ENCODE measurements around the gene LIPJ.

DNA sequence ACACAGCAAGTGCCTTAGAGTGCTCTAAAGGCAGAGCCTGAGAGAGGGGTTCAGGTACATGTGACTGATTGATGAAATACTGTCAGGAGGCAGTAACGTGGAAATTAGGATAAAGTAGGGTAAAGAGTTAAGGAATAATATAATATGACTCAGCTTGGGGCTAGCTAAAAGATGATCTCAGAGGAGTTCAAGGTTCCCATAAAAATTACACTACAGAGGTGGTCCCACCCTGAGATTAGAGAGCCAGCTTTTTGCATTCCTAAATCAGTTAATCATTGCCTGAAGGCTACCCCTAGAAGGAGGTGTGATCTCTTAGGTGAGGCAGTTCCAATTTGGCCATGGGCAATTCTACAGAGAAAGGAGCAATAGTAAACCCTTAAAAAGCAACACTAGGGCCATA, 5.8 kb downstream of the LIPJ start:
- TF ChIP-seq, protein P1, sequence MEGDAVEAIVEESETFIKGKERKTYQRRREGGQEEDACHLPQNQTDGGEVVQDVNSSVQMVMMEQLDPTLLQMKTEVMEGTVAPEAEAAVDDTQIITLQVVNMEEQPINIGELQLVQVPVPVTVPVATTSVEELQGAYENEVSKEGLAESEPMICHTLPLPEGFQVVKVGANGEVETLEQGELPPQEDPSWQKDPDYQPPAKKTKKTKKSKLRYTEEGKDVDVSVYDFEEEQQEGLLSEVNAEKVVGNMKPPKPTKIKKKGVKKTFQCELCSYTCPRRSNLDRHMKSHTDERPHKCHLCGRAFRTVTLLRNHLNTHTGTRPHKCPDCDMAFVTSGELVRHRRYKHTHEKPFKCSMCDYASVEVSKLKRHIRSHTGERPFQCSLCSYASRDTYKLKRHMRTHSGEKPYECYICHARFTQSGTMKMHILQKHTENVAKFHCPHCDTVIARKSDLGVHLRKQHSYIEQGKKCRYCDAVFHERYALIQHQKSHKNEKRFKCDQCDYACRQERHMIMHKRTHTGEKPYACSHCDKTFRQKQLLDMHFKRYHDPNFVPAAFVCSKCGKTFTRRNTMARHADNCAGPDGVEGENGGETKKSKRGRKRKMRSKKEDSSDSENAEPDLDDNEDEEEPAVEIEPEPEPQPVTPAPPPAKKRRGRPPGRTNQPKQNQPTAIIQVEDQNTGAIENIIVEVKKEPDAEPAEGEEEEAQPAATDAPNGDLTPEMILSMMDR (IDR thresholded peaks at IDR 0.05 in 4 of 5, conservative IDR thresholded peaks at IDR 0.05 in 1 of 5), result no peak
- no peak for TF ChIP-seq POLR2A (IDR thresholded peaks at IDR 0.05)

Data from gastrocnemius medialis (tissue), 4 donors.